GM23338 (cell line): ENCODE results near the gene KLHL40.

ENCODE experiments used
- CREB1 ChIP-seq: fragments of 250-450 bp; sonication (Bioruptor Pico); IDR thresholded peaks from 2 replicates; pipeline ENCODE4 v1.5.0; 2020; ENCODE audit warnings: low read depth, mild to moderate bottlenecking, moderate library complexity
- EZH2 ChIP-seq: fragments of 200-600 bp; sonication (generic); IDR thresholded peaks from one replicate; pipeline ENCODE4 v1.8.0; 2017; ENCODE audit warnings: antibody characterized with exemption, mild to moderate bottlenecking, low read depth; ENCODE audit not compliant: unreplicated experiment
- EZH2phosphoT487 ChIP-seq: fragments of 200-600 bp; sonication (generic); IDR thresholded peaks from one replicate; pipeline ENCODE4 v1.8.1; 2018; ENCODE audit warnings: antibody characterized with exemption; ENCODE audit not compliant: unreplicated experiment
- JUNB ChIP-seq: IDR thresholded peaks from one replicate; pipeline ENCODE4 v1.6.1; 2016; ENCODE audit warnings: antibody characterized with exemption; ENCODE audit not compliant: unreplicated experiment
- NANOG ChIP-seq: IDR thresholded peaks from 2 replicates; pipeline ENCODE4 v1.6.1; 2016; ENCODE audit warnings: antibody characterized with exemption, borderline replicate concordance
- POLR2AphosphoS5 ChIP-seq: IDR thresholded peaks from 2 replicates; pipeline ENCODE4 v1.6.1; 2016; ENCODE audit warnings: antibody characterized with exemption, low read depth
- STAT1 ChIP-seq: IDR thresholded peaks from one replicate; pipeline ENCODE4 v1.6.1; 2016; ENCODE audit warnings: antibody characterized with exemption; ENCODE audit not compliant: unreplicated experiment
- ZNF114 ChIP-seq: fragments of 250-450 bp; sonication (Bioruptor Pico); IDR thresholded peaks from 2 replicates; pipeline ENCODE4 v1.5.0; 2020; ENCODE audit warnings: mild to moderate bottlenecking, moderate library complexity
- ZNF331 ChIP-seq: fragments of 250-450 bp; sonication (Bioruptor Pico); IDR thresholded peaks from 2 replicates; pipeline ENCODE4 v1.5.0; 2020; ENCODE audit warnings: low read depth, mild to moderate bottlenecking, moderate library complexity
- TF ChIP-seq, protein P1 (sequence below), 2 experiments: fragments of 200-600 bp in 1 of 2; sonication (generic) in 1 of 2; conservative IDR thresholded peaks; 2 replicates each; pipeline versions ENCODE4 v1.5.1 to v1.6.1; 2016 to 2017; ENCODE audit warnings: antibody characterized with exemption in 2 of 2, low read depth in 2 of 2, mild to moderate bottlenecking in 2 of 2, moderate library complexity in 1 of 2
- TF ChIP-seq, protein P2 (sequence below): fragments of 250-450 bp; sonication (Bioruptor Pico); IDR thresholded peaks from 2 replicates; pipeline ENCODE4 v1.5.0; 2020; ENCODE audit warnings: mild to moderate bottlenecking, moderate library complexity
- TF ChIP-seq, protein P3 (sequence below): IDR thresholded peaks from one replicate; pipeline ENCODE4 v1.6.1; 2018; ENCODE audit warnings: antibody characterized with exemption; ENCODE audit not compliant: unreplicated experiment
- TF ChIP-seq, protein P4 (sequence below): IDR thresholded peaks from 2 replicates; pipeline ENCODE4 v1.6.1; 2016; ENCODE audit warnings: antibody characterized with exemption

DNA sequence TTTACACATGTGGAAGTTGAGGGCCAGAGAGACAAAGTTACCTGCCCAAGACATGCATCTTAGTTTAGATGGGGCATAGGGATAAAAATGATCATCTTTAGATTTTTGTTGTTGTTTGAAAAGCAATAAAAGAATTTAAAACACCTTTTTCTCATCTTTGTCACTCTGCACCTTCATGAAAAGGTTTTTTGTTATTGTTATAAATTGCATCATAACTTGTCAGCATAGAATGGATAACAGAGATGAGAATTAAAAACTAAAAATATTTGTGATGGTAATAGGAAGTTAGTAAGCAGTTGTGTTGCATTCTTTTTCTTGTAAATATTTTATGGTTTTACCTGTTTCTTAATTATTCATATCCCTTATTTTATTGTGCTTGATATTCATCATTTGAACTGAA is 45.2 kb upstream of the KLHL40 start:
- TF ChIP-seq, protein P1, sequence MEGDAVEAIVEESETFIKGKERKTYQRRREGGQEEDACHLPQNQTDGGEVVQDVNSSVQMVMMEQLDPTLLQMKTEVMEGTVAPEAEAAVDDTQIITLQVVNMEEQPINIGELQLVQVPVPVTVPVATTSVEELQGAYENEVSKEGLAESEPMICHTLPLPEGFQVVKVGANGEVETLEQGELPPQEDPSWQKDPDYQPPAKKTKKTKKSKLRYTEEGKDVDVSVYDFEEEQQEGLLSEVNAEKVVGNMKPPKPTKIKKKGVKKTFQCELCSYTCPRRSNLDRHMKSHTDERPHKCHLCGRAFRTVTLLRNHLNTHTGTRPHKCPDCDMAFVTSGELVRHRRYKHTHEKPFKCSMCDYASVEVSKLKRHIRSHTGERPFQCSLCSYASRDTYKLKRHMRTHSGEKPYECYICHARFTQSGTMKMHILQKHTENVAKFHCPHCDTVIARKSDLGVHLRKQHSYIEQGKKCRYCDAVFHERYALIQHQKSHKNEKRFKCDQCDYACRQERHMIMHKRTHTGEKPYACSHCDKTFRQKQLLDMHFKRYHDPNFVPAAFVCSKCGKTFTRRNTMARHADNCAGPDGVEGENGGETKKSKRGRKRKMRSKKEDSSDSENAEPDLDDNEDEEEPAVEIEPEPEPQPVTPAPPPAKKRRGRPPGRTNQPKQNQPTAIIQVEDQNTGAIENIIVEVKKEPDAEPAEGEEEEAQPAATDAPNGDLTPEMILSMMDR (conservative IDR thresholded peaks at IDR 0.05; ENCODE audit: low read depth in 2 of 2) = no peak
- TF ChIP-seq ZNF114 = no peak
- TF ChIP-seq, protein P2, sequence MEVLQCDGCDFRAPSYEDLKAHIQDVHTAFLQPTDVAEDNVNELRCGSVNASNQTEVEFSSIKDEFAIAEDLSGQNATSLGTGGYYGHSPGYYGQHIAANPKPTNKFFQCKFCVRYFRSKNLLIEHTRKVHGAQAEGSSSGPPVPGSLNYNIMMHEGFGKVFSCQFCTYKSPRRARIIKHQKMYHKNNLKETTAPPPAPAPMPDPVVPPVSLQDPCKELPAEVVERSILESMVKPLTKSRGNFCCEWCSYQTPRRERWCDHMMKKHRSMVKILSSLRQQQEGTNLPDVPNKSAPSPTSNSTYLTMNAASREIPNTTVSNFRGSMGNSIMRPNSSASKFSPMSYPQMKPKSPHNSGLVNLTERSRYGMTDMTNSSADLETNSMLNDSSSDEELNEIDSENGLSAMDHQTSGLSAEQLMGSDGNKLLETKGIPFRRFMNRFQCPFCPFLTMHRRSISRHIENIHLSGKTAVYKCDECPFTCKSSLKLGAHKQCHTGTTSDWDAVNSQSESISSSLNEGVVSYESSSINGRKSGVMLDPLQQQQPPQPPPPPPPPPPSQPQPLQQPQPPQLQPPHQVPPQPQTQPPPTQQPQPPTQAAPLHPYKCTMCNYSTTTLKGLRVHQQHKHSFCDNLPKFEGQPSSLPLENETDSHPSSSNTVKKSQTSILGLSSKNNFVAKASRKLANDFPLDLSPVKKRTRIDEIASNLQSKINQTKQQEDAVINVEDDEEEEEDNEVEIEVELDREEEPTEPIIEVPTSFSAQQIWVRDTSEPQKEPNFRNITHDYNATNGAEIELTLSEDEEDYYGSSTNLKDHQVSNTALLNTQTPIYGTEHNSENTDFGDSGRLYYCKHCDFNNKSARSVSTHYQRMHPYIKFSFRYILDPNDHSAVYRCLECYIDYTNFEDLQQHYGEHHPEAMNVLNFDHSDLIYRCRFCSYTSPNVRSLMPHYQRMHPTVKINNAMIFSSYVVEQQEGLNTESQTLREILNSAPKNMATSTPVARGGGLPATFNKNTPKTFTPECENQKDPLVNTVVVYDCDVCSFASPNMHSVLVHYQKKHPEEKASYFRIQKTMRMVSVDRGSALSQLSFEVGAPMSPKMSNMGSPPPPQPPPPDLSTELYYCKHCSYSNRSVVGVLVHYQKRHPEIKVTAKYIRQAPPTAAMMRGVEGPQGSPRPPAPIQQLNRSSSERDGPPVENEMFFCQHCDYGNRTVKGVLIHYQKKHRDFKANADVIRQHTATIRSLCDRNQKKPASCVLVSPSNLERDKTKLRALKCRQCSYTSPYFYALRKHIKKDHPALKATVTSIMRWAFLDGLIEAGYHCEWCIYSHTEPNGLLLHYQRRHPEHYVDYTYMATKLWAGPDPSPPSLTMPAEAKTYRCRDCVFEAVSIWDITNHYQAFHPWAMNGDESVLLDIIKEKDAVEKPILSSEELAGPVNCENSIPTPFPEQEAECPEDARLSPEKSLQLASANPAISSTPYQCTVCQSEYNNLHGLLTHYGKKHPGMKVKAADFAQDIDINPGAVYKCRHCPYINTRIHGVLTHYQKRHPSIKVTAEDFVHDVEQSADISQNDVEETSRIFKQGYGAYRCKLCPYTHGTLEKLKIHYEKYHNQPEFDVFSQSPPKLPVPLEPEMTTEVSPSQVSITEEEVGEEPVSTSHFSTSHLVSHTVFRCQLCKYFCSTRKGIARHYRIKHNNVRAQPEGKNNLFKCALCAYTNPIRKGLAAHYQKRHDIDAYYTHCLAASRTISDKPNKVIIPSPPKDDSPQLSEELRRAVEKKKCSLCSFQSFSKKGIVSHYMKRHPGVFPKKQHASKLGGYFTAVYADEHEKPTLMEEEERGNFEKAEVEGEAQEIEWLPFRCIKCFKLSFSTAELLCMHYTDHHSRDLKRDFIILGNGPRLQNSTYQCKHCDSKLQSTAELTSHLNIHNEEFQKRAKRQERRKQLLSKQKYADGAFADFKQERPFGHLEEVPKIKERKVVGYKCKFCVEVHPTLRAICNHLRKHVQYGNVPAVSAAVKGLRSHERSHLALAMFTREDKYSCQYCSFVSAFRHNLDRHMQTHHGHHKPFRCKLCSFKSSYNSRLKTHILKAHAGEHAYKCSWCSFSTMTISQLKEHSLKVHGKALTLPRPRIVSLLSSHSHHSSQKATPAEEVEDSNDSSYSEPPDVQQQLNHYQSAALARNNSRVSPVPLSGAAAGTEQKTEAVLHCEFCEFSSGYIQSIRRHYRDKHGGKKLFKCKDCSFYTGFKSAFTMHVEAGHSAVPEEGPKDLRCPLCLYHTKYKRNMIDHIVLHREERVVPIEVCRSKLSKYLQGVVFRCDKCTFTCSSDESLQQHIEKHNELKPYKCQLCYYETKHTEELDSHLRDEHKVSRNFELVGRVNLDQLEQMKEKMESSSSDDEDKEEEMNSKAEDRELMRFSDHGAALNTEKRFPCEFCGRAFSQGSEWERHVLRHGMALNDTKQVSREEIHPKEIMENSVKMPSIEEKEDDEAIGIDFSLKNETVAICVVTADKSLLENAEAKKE (CRISPR knock-in tag) = no peak
- no peak for TF ChIP-seq EZH2
- TF ChIP-seq CREB1 = no peak
- TF ChIP-seq, protein P3, sequence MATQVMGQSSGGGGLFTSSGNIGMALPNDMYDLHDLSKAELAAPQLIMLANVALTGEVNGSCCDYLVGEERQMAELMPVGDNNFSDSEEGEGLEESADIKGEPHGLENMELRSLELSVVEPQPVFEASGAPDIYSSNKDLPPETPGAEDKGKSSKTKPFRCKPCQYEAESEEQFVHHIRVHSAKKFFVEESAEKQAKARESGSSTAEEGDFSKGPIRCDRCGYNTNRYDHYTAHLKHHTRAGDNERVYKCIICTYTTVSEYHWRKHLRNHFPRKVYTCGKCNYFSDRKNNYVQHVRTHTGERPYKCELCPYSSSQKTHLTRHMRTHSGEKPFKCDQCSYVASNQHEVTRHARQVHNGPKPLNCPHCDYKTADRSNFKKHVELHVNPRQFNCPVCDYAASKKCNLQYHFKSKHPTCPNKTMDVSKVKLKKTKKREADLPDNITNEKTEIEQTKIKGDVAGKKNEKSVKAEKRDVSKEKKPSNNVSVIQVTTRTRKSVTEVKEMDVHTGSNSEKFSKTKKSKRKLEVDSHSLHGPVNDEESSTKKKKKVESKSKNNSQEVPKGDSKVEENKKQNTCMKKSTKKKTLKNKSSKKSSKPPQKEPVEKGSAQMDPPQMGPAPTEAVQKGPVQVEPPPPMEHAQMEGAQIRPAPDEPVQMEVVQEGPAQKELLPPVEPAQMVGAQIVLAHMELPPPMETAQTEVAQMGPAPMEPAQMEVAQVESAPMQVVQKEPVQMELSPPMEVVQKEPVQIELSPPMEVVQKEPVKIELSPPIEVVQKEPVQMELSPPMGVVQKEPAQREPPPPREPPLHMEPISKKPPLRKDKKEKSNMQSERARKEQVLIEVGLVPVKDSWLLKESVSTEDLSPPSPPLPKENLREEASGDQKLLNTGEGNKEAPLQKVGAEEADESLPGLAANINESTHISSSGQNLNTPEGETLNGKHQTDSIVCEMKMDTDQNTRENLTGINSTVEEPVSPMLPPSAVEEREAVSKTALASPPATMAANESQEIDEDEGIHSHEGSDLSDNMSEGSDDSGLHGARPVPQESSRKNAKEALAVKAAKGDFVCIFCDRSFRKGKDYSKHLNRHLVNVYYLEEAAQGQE = no peak
- TF ChIP-seq EZH2phosphoT487 = no peak
- no peak for TF ChIP-seq JUNB
- TF ChIP-seq POLR2AphosphoS5 = no peak
- TF ChIP-seq, protein P4, sequence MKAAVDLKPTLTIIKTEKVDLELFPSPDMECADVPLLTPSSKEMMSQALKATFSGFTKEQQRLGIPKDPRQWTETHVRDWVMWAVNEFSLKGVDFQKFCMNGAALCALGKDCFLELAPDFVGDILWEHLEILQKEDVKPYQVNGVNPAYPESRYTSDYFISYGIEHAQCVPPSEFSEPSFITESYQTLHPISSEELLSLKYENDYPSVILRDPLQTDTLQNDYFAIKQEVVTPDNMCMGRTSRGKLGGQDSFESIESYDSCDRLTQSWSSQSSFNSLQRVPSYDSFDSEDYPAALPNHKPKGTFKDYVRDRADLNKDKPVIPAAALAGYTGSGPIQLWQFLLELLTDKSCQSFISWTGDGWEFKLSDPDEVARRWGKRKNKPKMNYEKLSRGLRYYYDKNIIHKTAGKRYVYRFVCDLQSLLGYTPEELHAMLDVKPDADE = no peak
- no peak for TF ChIP-seq ZNF331 (CRISPR knock-in tag)
- no peak for TF ChIP-seq STAT1
- no peak for TF ChIP-seq NANOG
